ENCODE results near the gene ITLN1. TPM values are rescaled to one million over a fixed set of nuclear protein-coding genes. Genes with fewer than 3 reads are reported as not detected.

Gene ITLN1
- total RNA-seq, 1 donor from 2014 or later, result not detected

DNA sequence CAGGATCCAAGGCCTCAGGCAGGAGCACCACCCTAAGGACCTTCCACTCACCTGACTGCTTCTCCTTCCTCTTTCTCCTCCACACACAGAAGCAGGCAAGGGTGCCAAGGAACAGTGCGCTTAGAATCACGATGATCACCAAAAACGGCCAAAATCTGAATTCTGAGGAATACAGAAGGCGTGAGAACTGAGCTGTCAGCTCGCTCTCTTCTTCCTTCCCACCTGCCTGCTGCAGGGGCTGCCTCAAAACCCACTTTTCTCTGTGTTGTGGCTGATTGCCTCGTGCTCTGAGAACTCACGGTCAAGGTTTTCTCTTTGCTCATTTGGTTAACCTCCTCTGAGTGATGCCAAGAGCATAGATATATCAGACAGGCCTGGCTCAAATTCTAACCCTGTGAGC lies 46.1 kb downstream of the ITLN1 start:
- no peaks in the 10 kb centered on the region for H3K27me3 Mint-ChIP-seq (ENCODE audit: low read depth)
- no peak for DNase-seq (ENCODE audit: low spot score in 2 of 2, unreplicated experiment in 2 of 2)
- no peak overlapping the region for H3K27ac Mint-ChIP-seq
- no peaks in the 10 kb centered on the region for H3K9me3 Mint-ChIP-seq
- H3K4me3 Mint-ChIP-seq, result no peak overlapping the region
- TF ChIP-seq CTCF (IDR thresholded peaks at IDR 0.05; ENCODE audit: unreplicated experiment), result no peak
- peaks cover 20% of the 10 kb centered on the region for H3K4me1 Mint-ChIP-seq
- no peaks in the 10 kb centered on the region for H3K36me3 Mint-ChIP-seq

- no peak for TF ChIP-seq CTCF (IDR thresholded peaks at IDR 0.05; ENCODE audit: unreplicated experiment)
- Mint-ChIP-seq H3K9me3 (no peaks in the 10 kb centered on the region), H3K4me1 (peaks cover 8% of the 10 kb centered on the region), H3K27ac (no peak overlapping the region), H3K36me3 (no peaks in the 10 kb centered on the region), H3K27me3 (ENCODE audit: low read depth) (no peaks in the 10 kb centered on the region), H3K4me3 (no peak overlapping the region)
- DNase-seq (ENCODE audit: low spot score in 2 of 2, unreplicated experiment in 2 of 2), result no peak
Measured at GRCh38 chr1:160837558-160838205, 47.3 kb downstream of the ITLN1 start.

GRCh38 chr1:160836981-160837557 lies 47.9 kb downstream of the ITLN1 start:
- Mint-ChIP-seq H3K27me3 (ENCODE audit: low read depth) (no peaks in the 10 kb centered on the region), H3K4me3 (no peak overlapping the region), H3K36me3 (no peaks in the 10 kb centered on the region), H3K9me3 (no peaks in the 10 kb centered on the region), H3K4me1 (peaks cover 2% of the 10 kb centered on the region), H3K27ac (peak overlapping the region; percentile 23)
- no peak for TF ChIP-seq CTCF (IDR thresholded peaks at IDR 0.05; ENCODE audit: unreplicated experiment)
- no peak for DNase-seq (ENCODE audit: low spot score in 2 of 2, unreplicated experiment in 2 of 2)

- TF ChIP-seq CTCF (IDR thresholded peaks at IDR 0.05; ENCODE audit: unreplicated experiment), result no peak
- peaks cover 2% of the 10 kb centered on the region for H3K4me1 Mint-ChIP-seq
- no peaks in the 10 kb centered on the region for H3K9me3 Mint-ChIP-seq
- no peaks in the 10 kb centered on the region for H3K36me3 Mint-ChIP-seq
- H3K27ac Mint-ChIP-seq, result no peak overlapping the region
- DNase-seq (ENCODE audit: low spot score in 2 of 2, unreplicated experiment in 2 of 2), result no peak
- no peak overlapping the region for H3K4me3 Mint-ChIP-seq
- no peaks in the 10 kb centered on the region for H3K27me3 Mint-ChIP-seq (ENCODE audit: low read depth)
Measured at GRCh38 chr1:160836561-160836960, 48.4 kb downstream of the ITLN1 start.

GRCh38 chr1:160835751-160836150 lies 49.2 kb downstream of the ITLN1 start:
- H3K36me3 Mint-ChIP-seq, result no peaks in the 10 kb centered on the region
- H3K27me3 Mint-ChIP-seq (ENCODE audit: low read depth), result no peaks in the 10 kb centered on the region
- H3K4me1 Mint-ChIP-seq, result peaks cover 3% of the 10 kb centered on the region
- no peak overlapping the region for H3K27ac Mint-ChIP-seq
- TF ChIP-seq CTCF (IDR thresholded peaks at IDR 0.05; ENCODE audit: unreplicated experiment), result no peak
- H3K9me3 Mint-ChIP-seq, result no peaks in the 10 kb centered on the region
- DNase-seq (ENCODE audit: low spot score in 2 of 2, unreplicated experiment in 2 of 2), result no peak
- no peak overlapping the region for H3K4me3 Mint-ChIP-seq
